GM19023 (cell line): ENCODE measurements around the gene GRM7.

Experiments
- ATAC-seq: cut with Tn5 transposase; IDR thresholded peaks from one replicate; pipeline ENCODE4 v1.9.1; 2021; ENCODE audit warnings: mild to moderate bottlenecking, moderate library complexity; ENCODE audit not compliant: unreplicated experiment

Gene GRM7

DNA sequence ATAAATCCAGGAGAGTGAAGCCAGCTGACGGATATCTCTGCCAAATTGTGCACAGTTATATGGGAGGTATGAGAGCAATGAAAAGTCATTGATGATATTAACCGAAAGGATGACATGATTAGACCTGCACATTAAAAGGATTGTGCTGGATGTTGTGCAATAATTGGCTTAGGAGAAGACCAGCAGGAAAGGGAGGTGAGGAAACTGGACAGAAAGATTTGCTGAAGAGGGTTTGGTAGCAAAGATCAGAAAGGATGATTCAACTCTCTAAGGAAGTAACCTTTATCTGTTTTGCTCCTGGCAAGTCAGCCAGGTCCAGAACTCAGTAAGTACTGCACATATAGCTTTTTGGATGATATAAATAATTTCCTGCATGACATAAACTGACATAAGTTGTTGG is 704.7 kb downstream of the GRM7 start:
- ATAC-seq: no peak

DNA sequence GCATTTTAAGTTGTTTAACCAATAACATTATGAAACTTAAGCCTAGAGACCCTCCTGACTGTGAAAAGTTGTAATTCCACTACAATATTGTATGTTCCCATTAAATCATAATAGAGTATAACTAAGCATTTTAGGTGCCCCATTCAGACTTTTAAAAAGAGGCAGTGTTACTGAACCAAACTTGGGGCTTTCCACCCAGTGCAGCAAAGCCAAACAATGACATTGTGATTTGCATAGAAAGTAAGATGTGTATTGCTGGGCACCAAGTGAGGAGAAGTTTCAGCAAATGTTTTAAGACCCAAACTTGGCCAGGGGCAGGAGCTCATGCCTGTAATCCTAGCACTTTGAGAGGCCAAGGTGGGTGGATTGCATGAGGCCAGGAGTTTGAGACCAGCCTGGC is 706.2 kb downstream of the GRM7 start:
- peak; percentile 74 for ATAC-seq

DNA sequence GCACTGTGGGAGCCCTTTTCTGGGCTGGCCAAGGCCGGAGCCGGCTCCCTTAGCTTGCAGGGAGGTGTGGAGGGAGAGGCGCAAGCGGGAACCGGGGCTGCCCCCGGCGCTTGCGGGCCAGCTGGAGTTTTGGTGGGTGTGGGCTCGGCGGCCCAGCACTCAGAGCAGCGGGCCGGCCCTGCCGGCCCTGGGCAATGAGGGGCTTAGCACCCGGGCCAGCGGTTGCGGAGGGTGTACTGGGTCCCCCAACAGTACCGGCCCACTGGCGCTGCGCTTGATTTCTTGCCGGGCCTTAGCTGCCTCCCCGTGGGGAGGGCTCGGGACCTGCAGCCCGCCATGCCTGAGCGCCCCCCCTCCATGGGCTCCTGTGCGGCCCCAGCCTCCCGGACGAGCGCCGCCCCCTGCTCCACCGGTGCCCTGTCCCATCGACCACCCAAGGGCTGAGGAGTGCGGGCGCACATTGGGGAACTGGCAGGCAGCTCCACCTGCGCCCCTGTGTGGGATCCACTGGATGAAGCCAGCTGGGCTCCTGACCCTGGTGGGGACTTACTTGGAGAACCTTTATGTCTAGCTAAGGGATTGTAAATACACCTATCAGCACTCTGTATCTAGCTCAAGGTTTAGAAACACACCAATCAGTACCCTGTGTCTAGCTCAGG is 707.7 kb downstream of the GRM7 start:
- ATAC-seq: no peak

DNA sequence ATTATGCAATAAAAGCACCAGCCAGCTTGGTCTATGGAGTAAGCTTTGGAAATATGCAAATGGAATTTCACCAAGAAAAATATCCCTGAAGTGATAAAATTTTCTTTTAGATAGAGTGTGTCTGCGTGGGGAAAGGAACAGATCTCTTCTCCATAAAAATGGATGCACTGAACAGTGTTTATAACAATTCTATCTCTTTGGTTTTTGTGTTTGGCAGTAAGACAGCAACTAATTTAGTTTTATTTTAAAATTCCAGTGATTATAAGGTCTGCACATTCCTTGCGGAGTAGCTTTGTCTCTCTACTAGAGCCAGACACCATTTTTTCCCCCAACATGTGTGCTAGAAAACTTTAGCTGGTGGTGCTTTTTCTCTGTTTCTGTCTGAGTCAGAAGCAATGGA is 712.4 kb downstream of the GRM7 start:
- ATAC-seq: no peak

DNA sequence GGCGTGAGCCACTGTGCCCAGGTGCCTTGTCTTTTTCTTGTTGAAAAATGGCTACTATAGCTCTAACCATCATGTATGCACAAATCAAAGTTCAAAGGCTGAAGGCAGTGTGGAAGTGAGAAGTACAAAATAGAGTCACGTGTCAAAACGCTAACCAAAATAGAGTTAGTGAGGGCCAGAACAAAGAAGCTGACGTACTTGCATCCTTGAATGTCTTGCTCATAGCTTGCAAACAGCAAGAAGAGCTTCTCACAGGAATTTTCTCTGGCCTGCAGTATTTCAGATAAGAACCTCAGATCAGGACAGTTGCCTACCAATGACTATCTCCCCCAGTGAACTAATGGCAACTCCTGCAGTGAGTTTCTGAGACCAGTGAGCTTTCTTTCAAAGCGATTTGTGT is 713.5 kb downstream of the GRM7 start:
- ATAC-seq: no peak

DNA sequence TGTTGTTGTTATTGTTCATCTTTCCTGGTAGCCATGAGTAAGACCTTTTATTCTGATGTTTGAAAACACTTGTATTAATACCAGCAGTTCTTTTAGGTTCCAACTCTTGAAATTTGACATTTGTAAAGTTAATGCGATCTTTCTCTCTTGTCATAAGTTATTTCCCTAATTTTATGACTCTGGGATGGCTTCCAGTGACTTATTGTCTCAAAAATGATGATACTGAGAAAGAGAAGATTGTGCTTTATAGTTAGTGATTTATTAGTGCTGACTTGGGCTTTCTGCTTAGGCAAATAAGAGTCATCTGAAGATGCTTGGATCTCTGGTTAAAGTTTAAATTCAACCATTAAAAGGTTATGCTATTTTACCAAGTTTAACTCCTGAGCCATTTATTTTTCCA is 715.2 kb downstream of the GRM7 start:
- ATAC-seq: no peak

DNA sequence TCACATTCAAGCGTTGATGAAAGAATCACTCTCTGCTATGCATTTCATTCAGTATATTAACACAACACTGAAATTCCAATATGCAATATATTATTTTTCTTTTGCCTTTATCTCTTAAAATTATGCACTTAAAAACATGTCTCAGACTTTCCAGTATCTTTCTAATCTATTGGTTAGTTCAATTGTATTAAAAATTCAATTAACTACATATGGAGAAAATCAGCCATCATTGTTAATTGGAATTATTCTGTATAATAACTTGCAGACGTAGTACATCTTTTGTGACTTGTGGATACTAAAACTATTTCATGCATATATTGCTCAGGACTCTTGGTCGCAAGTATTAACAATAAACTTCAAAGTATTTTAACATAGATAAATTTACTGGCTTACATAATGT is 715.6 kb downstream of the GRM7 start:
- ATAC-seq: no peak

DNA sequence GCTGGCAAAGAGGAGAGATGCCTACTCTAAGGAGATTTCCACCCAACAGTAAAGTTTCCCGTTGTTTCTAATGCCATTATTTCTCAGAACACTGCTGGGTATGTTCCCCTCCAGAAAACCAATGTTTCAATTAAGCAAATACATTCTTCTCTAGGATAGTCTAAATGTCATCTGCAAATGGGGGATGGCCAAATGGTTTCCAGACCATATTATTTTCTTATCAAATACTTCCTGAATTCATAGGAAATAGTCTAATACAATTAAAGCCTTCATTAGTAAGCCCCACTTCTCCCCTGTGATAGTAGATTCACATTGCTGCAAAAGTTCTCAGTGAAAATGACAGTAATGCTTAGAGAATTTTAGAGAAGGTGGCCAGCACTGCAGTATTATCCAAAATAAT is 716.6 kb downstream of the GRM7 start:
- no peak for ATAC-seq

DNA sequence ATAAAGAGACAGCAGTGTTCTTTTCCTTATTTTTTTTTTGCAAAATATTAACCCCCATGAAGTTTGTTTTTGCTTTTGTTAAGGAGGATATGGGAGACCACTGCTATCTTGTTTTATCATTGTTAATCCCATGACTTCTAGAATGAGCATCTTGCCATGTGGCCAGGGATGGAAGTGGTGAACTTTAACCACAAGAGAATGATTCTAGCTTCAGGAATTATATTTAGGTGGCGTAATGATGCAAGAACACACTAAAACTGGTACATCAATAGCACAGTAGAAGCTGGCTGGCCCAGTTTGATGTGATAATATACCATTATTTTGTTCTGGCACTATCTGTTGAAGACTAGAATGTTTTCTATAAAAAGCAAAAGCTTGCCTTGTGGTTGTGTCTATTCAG is 720.9 kb downstream of the GRM7 start:
- no peak for ATAC-seq

DNA sequence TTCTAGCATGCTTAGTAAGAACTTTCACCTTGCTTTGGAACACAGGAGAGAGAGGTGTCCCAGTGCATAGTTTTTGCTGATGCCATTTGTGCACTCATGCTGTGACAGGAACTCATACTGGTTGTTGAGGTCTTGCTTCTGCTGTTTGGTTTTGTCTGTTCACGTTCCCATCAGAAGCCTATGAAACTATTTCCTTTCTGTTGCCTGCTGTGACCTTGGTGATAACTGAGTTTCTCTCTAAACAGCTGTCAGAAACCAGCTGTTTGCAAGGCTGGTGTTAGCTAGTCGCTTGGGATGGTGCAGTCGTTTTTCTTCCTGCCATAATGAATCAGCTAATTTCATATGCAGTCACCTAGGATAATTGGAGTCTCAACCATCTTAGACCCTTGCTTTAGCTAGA is 724.1 kb downstream of the GRM7 start:
- no peak for ATAC-seq

DNA sequence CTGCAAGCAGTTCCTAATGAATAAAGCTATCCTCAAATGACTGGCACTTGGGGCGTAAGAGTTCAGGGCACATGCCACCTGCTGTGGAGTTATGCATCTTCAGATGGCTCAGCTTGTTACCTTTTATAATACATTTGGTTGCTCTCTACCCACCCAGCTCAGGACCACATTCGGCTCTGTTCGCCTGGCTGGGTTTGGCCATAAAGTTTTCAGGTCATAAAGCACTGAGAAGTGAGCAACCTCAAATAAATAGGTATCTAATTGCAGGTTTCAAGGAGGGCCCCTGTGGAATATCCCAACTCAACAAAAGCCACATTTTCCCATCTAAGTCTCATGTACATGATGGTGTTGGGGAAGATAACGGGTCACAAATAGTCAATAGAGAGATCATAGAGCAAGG is 727.3 kb downstream of the GRM7 start:
- no peak for ATAC-seq

DNA sequence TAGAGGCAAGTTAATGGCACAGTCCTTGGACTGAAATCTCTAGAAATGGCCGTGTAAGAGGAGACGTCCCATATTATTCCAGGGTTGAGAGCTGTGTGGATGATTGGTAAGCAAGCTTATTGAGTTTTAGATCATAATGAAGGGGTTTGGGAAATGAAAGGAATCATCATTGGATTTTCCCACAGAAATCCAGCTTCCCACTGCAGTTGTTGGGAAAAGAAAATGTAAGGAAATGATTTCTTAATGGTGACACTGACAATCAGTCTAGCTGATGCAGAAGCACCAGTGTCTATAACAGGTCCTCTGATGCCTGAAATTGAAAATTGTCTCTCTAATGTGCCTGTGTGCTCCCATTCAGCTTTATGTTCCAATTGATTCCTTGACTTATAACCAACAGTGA is 728.6 kb downstream of the GRM7 start:
- ATAC-seq: no peak

DNA sequence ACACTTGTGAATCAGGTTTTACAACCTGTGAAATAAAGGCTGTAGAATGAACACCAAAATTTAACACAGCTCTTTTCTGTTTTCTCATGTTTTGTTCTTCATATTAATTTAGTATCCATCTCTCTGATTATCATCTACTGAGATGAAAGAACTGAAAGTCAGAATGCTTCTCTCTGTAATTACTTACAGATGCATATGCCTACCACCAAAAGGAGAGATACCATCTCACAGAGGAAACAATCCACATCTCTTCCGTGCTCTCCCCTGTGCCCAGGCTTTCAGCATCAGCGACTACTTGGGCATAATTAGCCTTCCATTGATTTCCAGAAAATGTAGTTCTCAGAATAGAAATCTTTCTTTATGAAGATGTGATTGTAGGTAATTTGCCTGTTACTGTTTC is 741.4 kb downstream of the GRM7 start:
- ATAC-seq: no peak

DNA sequence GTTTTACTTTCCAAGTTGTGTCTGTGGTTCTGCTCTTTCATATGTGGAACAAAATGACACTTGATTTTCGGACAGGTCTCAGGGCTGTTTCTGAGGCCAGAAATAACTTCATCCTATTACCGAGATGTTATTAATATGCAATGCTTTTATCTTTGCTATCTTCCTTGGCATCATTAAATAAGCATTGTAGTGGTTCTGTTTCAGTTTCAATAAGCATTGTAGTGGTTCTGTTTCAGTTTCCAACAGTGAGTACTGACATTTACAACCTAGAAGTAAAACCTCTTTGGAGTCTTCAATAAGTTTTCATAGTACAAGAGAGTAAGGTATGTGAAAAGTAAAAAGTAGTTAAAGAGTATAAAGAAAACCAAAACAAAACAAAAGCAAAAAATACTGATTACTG is 746.2 kb downstream of the GRM7 start:
- ATAC-seq: no peak

DNA sequence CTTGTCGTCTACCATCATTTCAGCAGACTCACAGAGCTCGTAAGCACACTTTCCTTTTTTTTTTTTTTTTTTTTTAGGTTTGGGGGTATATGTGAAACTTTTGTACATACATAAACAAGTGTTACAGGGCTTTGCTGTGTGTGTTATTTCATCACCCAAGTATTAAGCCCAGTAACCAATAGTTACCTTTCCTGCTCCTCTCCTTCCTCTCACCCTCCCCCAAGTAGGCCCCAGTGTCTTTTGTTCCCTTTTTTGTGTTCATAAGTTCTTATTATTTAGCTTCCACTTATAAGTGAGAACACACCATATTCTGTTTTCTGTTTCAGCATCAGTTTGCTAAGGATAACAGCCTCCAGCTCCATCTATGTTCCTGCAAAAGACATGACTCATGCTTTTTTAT is 746.8 kb downstream of the GRM7 start:
- no peak for ATAC-seq

DNA sequence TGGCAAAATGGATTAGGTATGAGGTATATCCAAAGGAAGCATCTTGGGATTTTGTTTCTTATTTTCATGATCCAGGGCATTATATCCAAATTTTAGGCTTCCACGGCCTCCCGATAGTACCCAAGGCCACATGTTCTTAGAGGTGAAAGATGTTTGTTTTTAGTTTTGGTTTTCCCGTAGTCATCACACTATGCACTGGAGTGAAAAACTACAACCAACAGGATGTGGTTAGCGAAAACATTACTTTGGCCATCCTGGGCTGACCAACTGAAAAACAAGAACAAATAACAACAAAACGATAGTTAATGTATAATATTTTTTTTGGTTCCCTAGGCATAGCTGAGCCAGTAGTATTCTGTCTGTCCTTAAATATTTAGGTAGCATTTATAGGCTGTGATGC is 749.7 kb downstream of the GRM7 start:
- no peak for ATAC-seq

DNA sequence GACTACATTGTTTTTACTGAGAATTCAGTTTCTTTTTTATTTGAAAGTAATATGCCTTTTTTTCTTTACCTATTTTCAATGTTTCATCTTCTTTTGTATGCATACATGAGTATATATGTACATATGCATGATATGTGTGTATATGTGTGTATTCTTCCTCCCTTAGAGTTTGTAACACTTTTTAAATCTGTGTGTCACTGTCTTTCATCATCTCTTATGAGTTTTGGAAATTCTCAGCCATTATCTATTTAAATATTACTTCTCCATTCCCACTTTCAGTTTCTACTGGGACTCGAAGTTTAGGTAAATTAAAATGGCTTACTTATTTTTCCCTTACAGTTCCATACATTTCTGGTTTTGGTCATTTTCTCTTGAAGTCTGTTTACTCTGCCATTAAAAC is 754.1 kb downstream of the GRM7 start:
- no peak for ATAC-seq

DNA sequence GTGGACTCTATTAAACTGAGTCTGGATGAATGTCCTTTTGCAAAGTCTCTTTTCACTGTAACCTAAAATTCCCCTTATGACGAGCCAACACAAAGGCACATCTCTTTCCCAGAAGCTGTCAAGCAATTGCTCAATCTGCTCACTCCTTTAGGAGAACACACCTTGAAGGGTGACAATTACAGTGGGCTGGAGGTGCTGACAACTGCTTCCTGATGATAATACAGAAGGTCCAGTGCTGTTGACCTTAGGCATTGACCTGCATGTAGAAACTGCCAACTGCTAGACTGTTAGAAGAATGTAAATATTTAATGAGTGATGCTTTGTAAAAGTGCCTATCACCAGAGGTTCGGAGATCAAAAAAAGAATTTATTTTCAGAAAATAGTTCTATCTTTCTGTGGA is 757.7 kb downstream of the GRM7 start:
- no peak for ATAC-seq

DNA sequence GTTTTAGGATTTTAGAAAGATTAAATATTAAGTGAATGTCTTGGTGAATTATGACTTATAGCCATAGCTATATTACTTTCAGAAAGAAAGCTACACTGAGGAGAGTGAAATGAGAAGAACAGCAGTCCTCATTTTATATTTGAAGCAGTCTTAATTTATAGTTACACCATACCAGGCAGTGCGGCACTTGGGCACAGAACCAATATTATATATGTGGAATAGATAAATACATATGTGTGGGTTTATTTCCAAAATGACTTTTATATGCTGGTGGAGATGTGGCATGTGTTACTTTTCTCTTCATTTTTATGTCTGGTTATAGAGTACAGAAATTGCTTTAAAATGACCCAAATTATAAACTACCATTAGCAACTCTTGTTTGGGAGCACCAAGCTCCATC is 759.5 kb downstream of the GRM7 start:
- no peak for ATAC-seq

DNA sequence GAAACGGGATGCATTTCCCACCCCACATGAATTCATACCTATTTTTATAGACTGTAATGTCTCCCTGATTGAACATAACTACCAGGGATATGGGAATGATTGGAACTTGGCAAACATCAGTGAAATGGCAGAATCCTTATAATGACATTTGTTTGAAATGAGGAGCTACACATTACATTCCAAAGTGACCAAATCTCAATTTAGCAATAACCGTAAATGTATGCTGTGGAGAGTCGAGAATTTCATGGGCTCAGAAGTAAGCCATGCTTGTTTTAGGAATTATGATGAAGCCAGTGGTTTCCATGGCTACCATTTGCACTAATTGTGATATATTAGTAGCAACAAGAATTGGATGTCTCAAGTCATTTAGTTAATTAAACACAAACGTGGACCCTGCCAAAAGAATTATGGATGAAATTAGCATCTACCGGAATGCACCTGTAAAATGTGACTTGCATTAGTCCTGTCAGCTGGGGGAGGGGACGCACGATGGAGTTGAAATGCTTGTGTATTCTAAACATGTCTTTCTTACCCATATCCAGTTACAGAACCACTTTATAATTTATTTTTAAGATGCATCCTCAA is 760.2 kb downstream of the GRM7 start:
- ATAC-seq: no peak

DNA sequence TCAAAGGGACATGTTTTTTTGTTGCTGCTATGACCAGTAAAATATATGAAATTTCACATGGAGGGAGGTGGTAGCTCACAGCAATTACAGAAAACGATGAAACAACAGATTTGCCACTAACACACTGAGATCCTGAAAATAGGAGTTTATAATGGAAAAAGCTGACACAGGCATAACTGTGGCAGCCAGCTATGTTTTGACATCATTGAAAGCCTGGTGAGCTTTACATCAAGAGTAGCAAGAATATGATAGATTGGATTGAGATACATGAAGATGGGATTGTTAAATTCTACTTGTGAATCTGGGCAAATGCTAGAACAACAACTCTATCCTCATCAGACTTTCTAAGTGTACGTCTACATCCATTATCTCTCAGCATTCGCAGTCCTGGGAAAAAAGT is 760.7 kb downstream of the GRM7 start:
- no peak for ATAC-seq

DNA sequence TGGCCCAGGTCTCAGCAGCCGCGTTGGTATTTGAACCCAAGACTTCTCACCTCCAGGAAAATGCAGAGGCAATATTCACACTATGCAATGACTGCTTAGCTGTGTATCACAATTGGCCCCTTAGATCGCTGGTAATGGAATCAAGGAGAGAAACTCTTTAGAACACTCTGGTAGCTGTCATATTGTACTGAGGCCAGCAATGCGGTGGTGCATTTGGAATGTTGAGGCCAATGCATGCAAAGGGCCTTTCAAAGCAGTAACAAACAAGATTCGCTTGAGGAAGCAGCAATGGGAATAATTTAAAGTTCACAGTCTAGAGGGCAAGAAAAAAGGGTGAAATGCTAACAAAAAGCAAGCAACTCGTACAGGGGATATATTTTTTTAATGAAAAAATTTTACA is 764.1 kb downstream of the GRM7 start:
- no peak for ATAC-seq

DNA sequence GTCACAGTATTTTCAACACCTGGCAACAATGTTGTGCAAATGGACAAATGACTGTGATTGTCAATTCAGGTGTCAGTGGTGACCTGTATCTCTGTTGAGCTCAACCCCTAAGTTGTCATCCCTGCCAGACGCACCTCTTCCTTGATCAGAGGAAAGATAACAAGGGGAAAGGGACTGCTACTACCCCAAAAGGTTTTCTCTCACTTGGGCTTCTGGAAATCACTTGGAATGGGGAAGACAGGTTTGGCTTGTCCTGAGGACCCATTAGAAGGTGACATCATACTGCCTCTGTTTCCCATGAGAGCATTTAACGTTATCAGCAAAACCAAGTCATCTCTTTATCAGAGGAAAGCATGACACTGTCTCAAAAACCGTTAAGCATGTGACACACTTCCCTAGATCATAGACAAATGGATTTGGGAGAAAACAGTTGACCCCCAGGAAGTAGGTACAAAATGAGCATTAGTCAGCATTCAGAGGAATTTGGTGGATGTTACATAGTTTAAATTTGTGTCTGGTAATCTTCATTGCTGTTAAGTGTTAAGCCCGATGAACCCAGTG is 769.5 kb downstream of the GRM7 start:
- ATAC-seq: no peak
